ENCODE results near the gene CCL14.
"Not testable (repeated sequence)": the region's sequence is repeated elsewhere in the genome, so short reads cannot be mapped to it uniquely, and the experiment has no call there.

The CCL14 gene

GRCh38 chr17:36024106-36024869, 37.8 kb upstream of the CCL14 start:
- H3K36me3 ChIP-seq, result no peaks in the 10 kb centered on the region
- H3K4me3 ChIP-seq (ENCODE audit: low read depth in 1 of 2, low read length in 1 of 2), result no peak overlapping the region
- no peak overlapping the region for H3K27ac ChIP-seq
- no peak for TF ChIP-seq CTCF (IDR thresholded peaks at IDR 0.05)
- H3K27me3 ChIP-seq, result no peaks in the 10 kb centered on the region
- no peaks in the 10 kb centered on the region for H3K4me1 ChIP-seq (ENCODE audit: control insufficient read depth in 1 of 2, insufficient read depth in 1 of 2, low read depth in 1 of 2, low read length in 1 of 2)
- no peaks in the 10 kb centered on the region for H3K9me3 ChIP-seq

- Histone ChIP-seq H3K27ac (no peak overlapping the region), H3K36me3 (no peaks in the 10 kb centered on the region), H3K4me3 (ENCODE audit: low read depth in 1 of 2, low read length in 1 of 2) (no peak overlapping the region), H3K4me1 (ENCODE audit: control insufficient read depth in 1 of 2, insufficient read depth in 1 of 2, low read depth in 1 of 2, low read length in 1 of 2) (no peaks in the 10 kb centered on the region), H3K27me3 (no peaks in the 10 kb centered on the region), H3K9me3 (no peaks in the 10 kb centered on the region)
- TF ChIP-seq CTCF (IDR thresholded peaks at IDR 0.05), result no peak
Observed at GRCh38 chr17:36019423-36019822, 32.9 kb upstream of the CCL14 start.

- Histone ChIP-seq H3K36me3 (no peaks in the 10 kb centered on the region), H3K4me3 (ENCODE audit: low read depth in 1 of 2, low read length in 1 of 2) (no peak within 1 kb of the TSS), H3K4me1 (ENCODE audit: control insufficient read depth in 1 of 2, insufficient read depth in 1 of 2, low read depth in 1 of 2, low read length in 1 of 2) (no peaks in the 10 kb centered on the region), H3K27me3 (no peaks in the 10 kb centered on the region), H3K27ac (no peak within 1 kb of the TSS), H3K9me3 (no peaks in the 10 kb centered on the region)
- no peak for TF ChIP-seq CTCF (IDR thresholded peaks at IDR 0.05)
Observed at GRCh38 chr17:36017799-36018198, 31.3 kb upstream of the CCL14 start, which contains the start of gene CCL23. Gene CCL23 (minus strand): TSS chr17:36017972. CDS start chr17:36017897, 75 bp downstream.

- TF ChIP-seq CTCF (IDR thresholded peaks at IDR 0.05), result no peak
- H3K9me3 ChIP-seq, result no peaks in the 10 kb centered on the region
- H3K4me3 ChIP-seq (ENCODE audit: low read depth in 1 of 2, low read length in 1 of 2), result no peak overlapping the region
- H3K27ac ChIP-seq, result no peak overlapping the region
- no peaks in the 10 kb centered on the region for H3K4me1 ChIP-seq (ENCODE audit: control insufficient read depth in 1 of 2, insufficient read depth in 1 of 2, low read depth in 1 of 2, low read length in 1 of 2)
- no peaks in the 10 kb centered on the region for H3K36me3 ChIP-seq
- no peaks in the 10 kb centered on the region for H3K27me3 ChIP-seq
Observed at GRCh38 chr17:36016555-36016954, 30.0 kb upstream of the CCL14 start.

- H3K9me3 ChIP-seq; H3K4me1 ChIP-seq (ENCODE audit: control insufficient read depth in 1 of 2, insufficient read depth in 1 of 2, low read depth in 1 of 2, low read length in 1 of 2); H3K27ac ChIP-seq; H3K36me3 ChIP-seq; H3K27me3 ChIP-seq; H3K4me3 ChIP-seq (ENCODE audit: low read depth in 1 of 2, low read length in 1 of 2): not testable (repeated sequence)
Observed at GRCh38 chr17:36015895-36016294, 29.4 kb upstream of the CCL14 start.

- no peak overlapping the region for H3K27ac ChIP-seq
- H3K36me3 ChIP-seq, result no peaks in the 10 kb centered on the region
- no peaks in the 10 kb centered on the region for H3K4me1 ChIP-seq (ENCODE audit: control insufficient read depth in 1 of 2, insufficient read depth in 1 of 2, low read depth in 1 of 2, low read length in 1 of 2)
- H3K9me3 ChIP-seq, result no peaks in the 10 kb centered on the region
- H3K27me3 ChIP-seq, result no peaks in the 10 kb centered on the region
- H3K4me3 ChIP-seq (ENCODE audit: low read depth in 1 of 2, low read length in 1 of 2), result no peak overlapping the region
- no peak for TF ChIP-seq CTCF (IDR thresholded peaks at IDR 0.05)
Observed at GRCh38 chr17:36014946-36015345, 28.4 kb upstream of the CCL14 start.
